ENCODE results near the gene RAET1L.
"Not testable (repeated sequence)": the region's sequence is repeated elsewhere in the genome, so short reads cannot be mapped to it uniquely, and the experiment has no call there.

Gene RAET1L

GRCh38 chr6:150016324-150017185, 8.8 kb downstream of the RAET1L start:
- no peak for DNase-seq (ENCODE audit: low read depth, low spot score)

- not testable (repeated sequence) for DNase-seq (ENCODE audit: low read depth, low spot score)
These were observed 9.9 kb downstream of the RAET1L start for GRCh38 chr6:150015281-150016001.

- not testable (repeated sequence) for DNase-seq (ENCODE audit: low read depth, low spot score)
These were observed 10.6 kb downstream of the RAET1L start for GRCh38 chr6:150014623-150015280.

GRCh38 chr6:150013785-150014622, 11.3 kb downstream of the RAET1L start:
- not testable (repeated sequence) for DNase-seq (ENCODE audit: low read depth, low spot score)

GRCh38 chr6:150012846-150013784, 12.2 kb downstream of the RAET1L start:
- DNase-seq (ENCODE audit: low read depth, low spot score), result not testable (repeated sequence)

- no peak for DNase-seq (ENCODE audit: low read depth, low spot score)
These were observed 16.7 kb downstream of the RAET1L start for GRCh38 chr6:150008588-150008987.

GRCh38 chr6:150006961-150007464, 18.3 kb downstream of the RAET1L start:
- DNase-seq (ENCODE audit: low read depth, low spot score), result no peak

GRCh38 chr6:150005761-150006651, 19.3 kb downstream of the RAET1L start:
- no peak for DNase-seq (ENCODE audit: low read depth, low spot score)

- peak; percentile 79 for DNase-seq (ENCODE audit: low read depth, low spot score)
These were observed 20.3 kb downstream of the RAET1L start for GRCh38 chr6:150004783-150005717.

GRCh38 chr6:150004101-150004782, 21.1 kb downstream of the RAET1L start:
- no peak for DNase-seq (ENCODE audit: low read depth, low spot score)

GRCh38 chr6:150003599-150003998, 21.7 kb downstream of the RAET1L start:
- DNase-seq (ENCODE audit: low read depth, low spot score), result not testable (repeated sequence)

- no peak for DNase-seq (ENCODE audit: low read depth, low spot score)
These were observed 22.6 kb downstream of the RAET1L start for GRCh38 chr6:150002710-150003109.

GRCh38 chr6:150001295-150002008, 23.9 kb downstream of the RAET1L start:
- DNase-seq (ENCODE audit: low read depth, low spot score), result no peak

GRCh38 chr6:149999636-150000035, 25.7 kb downstream of the RAET1L start:
- no peak for DNase-seq (ENCODE audit: low read depth, low spot score)

GRCh38 chr6:149995971-149996370, 29.4 kb downstream of the RAET1L start:
- no peak for DNase-seq (ENCODE audit: low read depth, low spot score)

- DNase-seq (ENCODE audit: low read depth, low spot score), result no peak
These were observed 30.0 kb downstream of the RAET1L start for GRCh38 chr6:149995235-149995750.

Measured in iPS DF 19.7 (cell line).